GM12801 (cell line): ENCODE measurements around the gene IL23A.

Source experiments
- TF ChIP-seq, protein P1 (sequence below): IDR thresholded peaks from one replicate; pipeline ENCODE4 v1.5.1; 2011; ENCODE audit warnings: control low read depth; ENCODE audit not compliant: insufficient read length; ENCODE audit errors: extremely low read depth

Gene IL23A

DNA sequence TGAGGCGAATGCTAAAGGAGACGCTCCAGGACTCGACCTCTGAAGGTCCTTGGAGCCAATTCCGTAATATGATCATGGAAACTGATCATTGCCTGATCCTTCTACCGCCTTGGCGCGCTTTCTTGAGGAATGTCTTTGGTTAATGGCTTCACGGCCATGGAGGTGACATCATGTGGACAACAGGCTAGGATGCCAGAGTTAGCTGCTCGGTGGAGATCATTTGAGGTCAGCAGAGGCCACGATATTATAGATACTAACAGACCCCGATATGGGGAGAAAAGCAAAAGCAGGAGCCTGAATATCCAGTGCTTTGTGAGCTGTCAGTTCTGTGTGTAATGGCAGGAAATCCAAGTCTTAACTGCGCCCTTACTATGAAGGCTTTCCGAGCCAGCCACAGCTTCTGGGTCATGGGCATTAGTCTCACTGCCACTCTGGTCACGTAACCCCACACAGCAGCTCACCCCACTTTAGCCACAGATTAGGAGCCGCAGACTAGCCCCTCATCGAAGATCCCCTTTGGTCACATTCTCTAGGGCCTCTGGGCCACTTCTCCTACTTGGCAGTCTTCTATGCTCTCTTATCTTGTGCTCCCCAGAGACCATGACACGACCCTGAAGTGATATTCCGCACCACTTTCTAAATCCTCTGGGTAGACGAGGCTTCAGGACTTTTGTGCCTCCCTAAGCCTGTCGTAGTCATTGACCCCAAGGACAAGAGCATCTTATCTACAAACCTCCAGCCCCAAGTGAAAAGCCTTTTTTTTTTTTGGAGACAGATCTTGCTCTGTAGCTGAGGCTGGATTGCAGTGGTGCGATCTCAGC is 37.8 kb upstream of the IL23A start:
- TF ChIP-seq, protein P1, sequence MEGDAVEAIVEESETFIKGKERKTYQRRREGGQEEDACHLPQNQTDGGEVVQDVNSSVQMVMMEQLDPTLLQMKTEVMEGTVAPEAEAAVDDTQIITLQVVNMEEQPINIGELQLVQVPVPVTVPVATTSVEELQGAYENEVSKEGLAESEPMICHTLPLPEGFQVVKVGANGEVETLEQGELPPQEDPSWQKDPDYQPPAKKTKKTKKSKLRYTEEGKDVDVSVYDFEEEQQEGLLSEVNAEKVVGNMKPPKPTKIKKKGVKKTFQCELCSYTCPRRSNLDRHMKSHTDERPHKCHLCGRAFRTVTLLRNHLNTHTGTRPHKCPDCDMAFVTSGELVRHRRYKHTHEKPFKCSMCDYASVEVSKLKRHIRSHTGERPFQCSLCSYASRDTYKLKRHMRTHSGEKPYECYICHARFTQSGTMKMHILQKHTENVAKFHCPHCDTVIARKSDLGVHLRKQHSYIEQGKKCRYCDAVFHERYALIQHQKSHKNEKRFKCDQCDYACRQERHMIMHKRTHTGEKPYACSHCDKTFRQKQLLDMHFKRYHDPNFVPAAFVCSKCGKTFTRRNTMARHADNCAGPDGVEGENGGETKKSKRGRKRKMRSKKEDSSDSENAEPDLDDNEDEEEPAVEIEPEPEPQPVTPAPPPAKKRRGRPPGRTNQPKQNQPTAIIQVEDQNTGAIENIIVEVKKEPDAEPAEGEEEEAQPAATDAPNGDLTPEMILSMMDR: no peak

DNA sequence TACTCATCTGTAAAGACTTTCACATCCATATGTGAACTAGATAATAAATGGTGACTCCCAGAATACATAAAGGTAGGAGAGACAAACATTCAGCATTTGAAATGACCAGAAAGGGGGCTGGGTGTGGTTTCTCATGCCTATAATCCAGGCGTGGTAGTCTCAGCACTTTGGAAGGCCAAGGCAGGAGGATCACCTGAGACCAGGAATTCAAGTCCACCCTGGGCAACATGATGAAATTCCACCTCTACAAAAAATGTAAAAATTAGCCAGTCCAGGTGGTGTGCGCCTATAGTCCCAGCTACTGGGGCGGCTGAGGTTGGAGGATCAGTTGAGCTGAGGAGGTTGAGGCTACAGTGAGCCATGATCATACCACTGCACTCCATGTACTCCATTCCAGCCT is 34.4 kb upstream of the IL23A start:
- TF ChIP-seq, protein P1: no peak

DNA sequence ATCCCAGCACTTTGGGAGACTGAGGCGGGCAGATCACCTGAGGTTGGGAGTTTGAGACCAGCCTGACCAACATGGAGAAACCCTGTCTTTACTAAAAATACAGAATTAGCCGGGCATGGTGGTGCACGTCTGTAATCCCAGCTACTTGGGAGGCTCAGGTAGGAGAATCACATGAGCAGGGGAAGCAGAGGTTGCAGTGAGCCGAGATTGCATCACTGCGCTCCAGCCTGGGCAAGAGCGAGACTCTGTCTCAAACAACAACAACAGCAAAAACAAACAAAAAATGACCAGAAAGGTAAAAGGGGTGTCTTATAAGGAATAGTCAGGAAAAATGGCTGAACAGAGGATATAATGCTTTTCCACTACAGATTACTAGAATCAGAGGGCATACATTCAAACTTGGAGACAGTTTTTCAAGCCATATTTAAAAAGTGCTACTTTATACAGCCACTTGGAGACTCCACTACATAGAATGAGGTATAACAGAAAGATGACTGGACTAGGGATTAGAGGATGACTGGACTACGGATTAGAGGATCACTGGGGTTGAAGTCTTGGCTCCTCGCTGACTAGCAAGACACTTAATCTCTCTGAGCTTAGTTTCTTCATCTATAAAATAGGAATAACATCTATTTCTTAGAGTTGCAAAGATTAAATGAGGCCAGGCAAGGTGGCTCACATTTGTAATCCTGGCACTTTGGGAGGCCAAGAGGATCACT is 33.7 kb upstream of the IL23A start:
- TF ChIP-seq, protein P1: no peak

DNA sequence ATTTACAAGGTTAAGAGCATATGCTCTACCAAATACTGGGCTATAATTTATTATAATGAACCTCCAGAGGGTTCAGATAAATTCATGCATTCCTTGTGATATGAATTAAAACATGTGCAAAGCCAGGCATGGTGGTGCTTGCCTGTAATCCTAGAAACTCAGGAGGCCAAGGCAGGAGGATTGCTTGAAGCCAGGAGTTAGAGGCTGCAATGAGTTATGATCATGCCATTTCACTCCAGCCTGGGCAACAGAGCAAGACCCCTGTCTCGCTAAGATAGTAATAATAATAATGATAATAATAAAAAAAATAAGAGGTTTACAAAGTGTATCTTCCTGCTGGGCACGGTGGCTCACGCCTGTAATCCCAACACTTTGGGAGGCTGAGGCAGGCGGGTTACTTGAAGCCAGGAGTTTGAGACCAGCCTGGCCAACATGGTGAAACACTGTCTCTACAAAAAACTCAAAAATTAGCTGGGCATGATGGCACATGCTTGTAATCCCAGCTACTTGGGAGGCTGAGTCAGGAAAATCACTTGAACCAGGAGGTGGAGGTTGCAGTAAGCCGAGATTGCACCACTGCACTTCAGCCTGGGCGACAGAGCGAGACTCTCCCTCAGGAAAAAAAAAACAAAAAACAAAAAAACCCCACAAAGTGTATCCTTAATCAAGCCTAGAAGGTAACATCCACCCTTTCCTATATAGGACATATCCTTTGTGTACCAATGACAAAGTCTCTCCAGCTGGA is 31.3 kb upstream of the IL23A start:
- TF ChIP-seq, protein P1: no peak

DNA sequence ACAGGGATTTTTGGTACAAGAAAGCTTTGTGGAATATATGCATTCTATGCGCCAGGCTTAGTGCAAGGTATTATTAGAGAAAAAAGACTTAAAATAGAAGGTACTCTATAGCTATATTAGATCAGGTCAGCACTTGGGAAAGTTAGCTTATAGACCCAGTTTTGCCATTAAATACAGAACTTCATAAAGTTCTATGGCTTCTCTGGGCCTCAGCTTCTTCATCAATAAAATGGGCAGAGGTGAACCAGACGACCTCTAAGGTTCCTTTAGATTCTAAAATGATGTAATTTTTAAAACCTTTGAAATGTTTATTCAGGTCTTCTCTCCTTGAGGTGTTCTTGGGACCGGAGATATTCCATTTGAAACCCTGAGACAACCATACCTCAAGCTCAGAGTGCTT is 30.0 kb upstream of the IL23A start:
- TF ChIP-seq, protein P1: no peak

DNA sequence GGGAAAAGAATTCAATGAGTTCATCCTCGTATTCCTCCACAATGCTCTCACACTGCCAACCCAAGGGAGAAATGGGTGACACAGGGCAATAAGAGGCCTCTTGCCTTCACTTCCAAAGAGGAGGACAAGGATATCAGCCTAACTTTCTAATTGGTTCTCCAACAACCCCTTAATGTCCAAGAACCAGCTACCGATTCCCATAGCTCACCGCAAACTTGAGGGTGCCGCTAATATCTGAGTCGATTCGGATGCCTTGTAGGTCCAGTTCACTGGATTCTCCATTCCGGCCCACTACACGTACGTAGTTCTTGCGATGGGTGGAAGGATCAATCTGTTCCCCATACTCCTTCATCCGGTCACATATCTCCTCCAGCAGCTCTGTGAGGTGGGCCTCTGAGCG is 27.7 kb upstream of the IL23A start:
- TF ChIP-seq, protein P1: no peak

DNA sequence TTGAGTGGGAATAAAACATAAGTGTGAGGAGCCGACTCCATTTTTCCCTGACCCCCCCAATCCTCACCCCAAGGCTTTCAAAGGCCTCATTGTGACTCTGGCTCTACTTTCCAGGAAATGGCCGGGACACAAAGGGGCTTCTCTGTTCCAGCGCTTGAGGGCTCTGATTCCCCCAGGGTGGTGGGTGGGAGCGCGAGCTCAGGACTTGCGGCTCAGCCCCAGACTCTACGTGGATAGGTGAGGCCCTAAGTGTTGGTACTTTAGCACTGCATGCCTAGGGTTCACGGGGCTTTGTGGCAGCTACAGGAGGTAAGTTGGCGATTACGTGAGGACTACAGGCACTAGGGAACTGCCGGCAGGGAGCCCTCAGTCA is 23.4 kb upstream of the IL23A start:
- TF ChIP-seq, protein P1: no peak
